HG02623 (cell line): ENCODE results near the gene ARHGAP26.
"Not testable (repeated sequence)": the region's sequence is repeated elsewhere in the genome, so short reads cannot be mapped to it uniquely, and the experiment has no call there.

ENCODE experiments used
- ATAC-seq: cut with Tn5 transposase; IDR thresholded peaks from one replicate; pipeline ENCODE4 v1.9.1; 2021; ENCODE audit warnings: moderate library complexity; ENCODE audit not compliant: unreplicated experiment

The ARHGAP26 gene

GRCh38 chr5:142952229-142952628 is 182.1 kb downstream of the ARHGAP26 start:
- no peak for ATAC-seq

- ATAC-seq, result not testable (repeated sequence)
Measured at GRCh38 chr5:142952871-142953270, 182.7 kb downstream of the ARHGAP26 start.

GRCh38 chr5:142954455-142954854 is 184.3 kb downstream of the ARHGAP26 start:
- ATAC-seq, result no peak

- ATAC-seq, result no peak
Measured at GRCh38 chr5:142955628-142956027, 185.5 kb downstream of the ARHGAP26 start.

- no peak for ATAC-seq
Measured at GRCh38 chr5:142957528-142957927, 187.4 kb downstream of the ARHGAP26 start.

- ATAC-seq, result no peak
Measured at GRCh38 chr5:142958944-142959682, 188.9 kb downstream of the ARHGAP26 start.

- no peak for ATAC-seq
Measured at GRCh38 chr5:142959683-142960657, 189.8 kb downstream of the ARHGAP26 start.

GRCh38 chr5:142961440-142962173 is 191.4 kb downstream of the ARHGAP26 start:
- ATAC-seq, result no peak

GRCh38 chr5:142962174-142962533 is 192.0 kb downstream of the ARHGAP26 start:
- ATAC-seq, result no peak

GRCh38 chr5:142965258-142966120 is 195.3 kb downstream of the ARHGAP26 start:
- ATAC-seq, result not testable (repeated sequence)

- no peak for ATAC-seq
Measured at GRCh38 chr5:142966121-142966420, 195.9 kb downstream of the ARHGAP26 start.

GRCh38 chr5:142969186-142969585 is 199.0 kb downstream of the ARHGAP26 start:
- ATAC-seq, result no peak

GRCh38 chr5:142969624-142970439 is 199.7 kb downstream of the ARHGAP26 start:
- ATAC-seq, result no peak

GRCh38 chr5:142970440-142971030 is 200.4 kb downstream of the ARHGAP26 start:
- ATAC-seq, result no peak

GRCh38 chr5:142971303-142972013 is 201.3 kb downstream of the ARHGAP26 start:
- no peak for ATAC-seq

- ATAC-seq, result no peak
Measured at GRCh38 chr5:142972064-142972570, 201.9 kb downstream of the ARHGAP26 start.

- no peak for ATAC-seq
Measured at GRCh38 chr5:142973932-142974331, 203.8 kb downstream of the ARHGAP26 start.

- ATAC-seq, result no peak
Measured at GRCh38 chr5:142974409-142974808, 204.2 kb downstream of the ARHGAP26 start.
